Endometrial microvascular endothelial cells (primary cell): ENCODE data around the gene SNAPC4. TPM values are rescaled to one million over a fixed set of nuclear protein-coding genes. Genes with fewer than 3 reads are reported as not detected.
"Not testable (repeated sequence)": the region's sequence is repeated elsewhere in the genome, so short reads cannot be mapped to it uniquely, and the experiment has no call there.

Source experiments
- in situ Hi-C: cut with HindIII; loops from 2 replicates; pipeline ENCODE4 v1.10.0; 2017; ENCODE audit warnings: low sequenced_read_pairs, low pct_unique_long_range_greater_than_20kb; ENCODE audit errors: inconsistent ontology term
- total RNA-seq: library from RNA; depleted of rRNA; stranded (reverse); fragments of >200 nt; gene quantifications from one replicate; pipeline ENCODE4 v1.2.3, GENCODE V29; 2015; ENCODE audit errors: inconsistent ontology term

SNAPC4 gene
- total RNA-seq, 1 donor from 2014 or later, result 6.8 TPM

- in situ Hi-C loops, result no loop called here
Measured at GRCh38 chr9:136436055-136436634, 36.2 kb upstream of the SNAPC4 start.

GRCh38 chr9:136434580-136435169, 34.7 kb upstream of the SNAPC4 start:
- in situ Hi-C loops, result no loop called here

- in situ Hi-C loops, result no loop called here
Measured at GRCh38 chr9:136433849-136434579, 34.0 kb upstream of the SNAPC4 start.

- in situ Hi-C loops, result no loop called here
Measured at GRCh38 chr9:136433043-136433715, 33.2 kb upstream of the SNAPC4 start.

- in situ Hi-C loops, result no loop called here
Measured at GRCh38 chr9:136432591-136432990, 32.6 kb upstream of the SNAPC4 start.

- in situ Hi-C loops, result no loop called here
Measured at GRCh38 chr9:136431782-136432350, 31.9 kb upstream of the SNAPC4 start.

GRCh38 chr9:136430588-136431234, 30.7 kb upstream of the SNAPC4 start:
- in situ Hi-C loops, result no loop called here

GRCh38 chr9:136429683-136430491, 29.9 kb upstream of the SNAPC4 start:
- in situ Hi-C loops, result no loop called here

GRCh38 chr9:136429075-136429628, 29.2 kb upstream of the SNAPC4 start:
- in situ Hi-C loops, result no loop called here

- in situ Hi-C loops, result no loop called here
Measured at GRCh38 chr9:136426787-136427186, 26.8 kb upstream of the SNAPC4 start.

- in situ Hi-C loops, result not testable (repeated sequence)
Measured at GRCh38 chr9:136425367-136425766, 25.4 kb upstream of the SNAPC4 start.

GRCh38 chr9:136424750-136425362, 24.9 kb upstream of the SNAPC4 start:
- in situ Hi-C loops, result no loop called here

GRCh38 chr9:136423432-136424146, 23.6 kb upstream of the SNAPC4 start:
- in situ Hi-C loops, result no loop called here

- in situ Hi-C loops, result no loop called here
Measured at GRCh38 chr9:136422876-136423275, 22.9 kb upstream of the SNAPC4 start.

- in situ Hi-C loops, result no loop called here
Measured at GRCh38 chr9:136421791-136422190, 21.8 kb upstream of the SNAPC4 start.

GRCh38 chr9:136419092-136419420, 19.1 kb upstream of the SNAPC4 start:
- in situ Hi-C loops, result no loop called here
